CD4-positive, alpha-beta T cell treated with Interleukin-10 for 1 hour (primary cell): ENCODE results near the gene ERC1.
A peak's percentile ranks its signal among the peaks of the same experiment; 100 is the strongest.
"Not testable (repeated sequence)": the region's sequence is repeated elsewhere in the genome, so short reads cannot be mapped to it uniquely, and the experiment has no call there.

ENCODE experiments used
- DNase-seq: peaks from one replicate; pipeline ENCODE4 v3.0.0-alpha.2; 2020

ERC1 gene

DNA sequence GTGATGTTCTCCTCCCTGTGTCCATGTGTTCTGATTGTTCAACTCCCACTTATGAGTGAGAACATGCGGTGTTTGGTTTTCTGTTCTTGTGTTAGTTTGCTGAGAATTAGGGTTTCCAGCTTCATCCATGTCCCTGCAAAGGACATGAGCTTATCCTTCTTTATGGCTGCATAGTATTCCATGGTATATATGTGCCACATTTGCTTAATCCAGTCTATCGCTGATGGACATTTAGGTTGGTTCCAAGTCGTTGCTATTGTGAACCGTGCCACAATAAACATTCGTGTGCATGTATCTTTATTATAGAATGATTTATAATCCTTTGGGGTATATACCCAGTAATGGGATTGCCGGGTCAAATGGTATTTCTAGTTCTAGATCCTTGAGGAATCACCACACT, 264.1 kb downstream of the ERC1 start:
- DNase-seq = not testable (repeated sequence)

GRCh38 chr12:1255854-1256253, 264.8 kb downstream of the ERC1 start:
- not testable (repeated sequence) for DNase-seq

GRCh38 chr12:1256285-1256684, 265.3 kb downstream of the ERC1 start:
- no peak for DNase-seq

DNA sequence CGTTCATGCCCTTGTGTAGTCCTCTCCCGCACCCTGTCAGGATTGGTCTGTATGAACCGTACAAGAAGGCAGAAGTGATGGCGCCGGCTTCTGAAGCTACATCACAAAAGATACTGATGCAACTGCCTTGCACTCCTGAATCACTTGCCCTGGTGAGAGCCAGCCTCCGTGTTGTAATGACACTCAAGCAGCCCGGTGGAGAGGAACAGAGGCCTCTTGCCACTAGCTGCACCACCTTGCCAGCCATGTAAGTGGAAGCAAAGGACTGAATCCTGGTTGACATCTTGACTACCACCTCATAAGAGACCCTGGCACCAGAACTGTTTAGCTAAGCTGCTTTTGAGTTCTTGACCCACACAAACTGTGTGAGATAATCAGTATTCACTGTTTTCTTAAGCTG, 266.0 kb downstream of the ERC1 start:
- no peak for DNase-seq

- no peak for DNase-seq
Observed at GRCh38 chr12:1262011-1262410, 271.0 kb downstream of the ERC1 start.

DNA sequence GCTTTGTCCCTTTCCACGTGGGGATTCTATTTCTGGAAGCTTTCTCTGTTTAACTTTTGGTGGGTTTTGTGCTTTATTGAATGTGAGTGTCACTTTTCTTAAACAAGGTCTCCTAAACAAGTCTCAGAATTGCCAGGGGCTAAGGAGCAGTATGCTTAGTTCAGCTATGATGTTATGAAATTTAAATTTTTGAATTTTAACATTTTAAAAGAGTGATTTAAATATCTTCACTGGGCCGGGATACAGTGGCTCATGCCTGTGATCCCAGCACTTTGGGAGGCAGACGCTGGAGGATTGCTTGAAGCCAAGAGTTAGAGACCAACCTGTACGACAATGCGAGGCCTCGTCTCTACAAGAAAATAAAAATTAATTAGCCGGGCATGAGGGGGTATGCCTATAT, 276.2 kb downstream of the ERC1 start:
- DNase-seq = no peak

- DNase-seq = no peak
Observed at GRCh38 chr12:1272142-1272541, 281.1 kb downstream of the ERC1 start.

DNA sequence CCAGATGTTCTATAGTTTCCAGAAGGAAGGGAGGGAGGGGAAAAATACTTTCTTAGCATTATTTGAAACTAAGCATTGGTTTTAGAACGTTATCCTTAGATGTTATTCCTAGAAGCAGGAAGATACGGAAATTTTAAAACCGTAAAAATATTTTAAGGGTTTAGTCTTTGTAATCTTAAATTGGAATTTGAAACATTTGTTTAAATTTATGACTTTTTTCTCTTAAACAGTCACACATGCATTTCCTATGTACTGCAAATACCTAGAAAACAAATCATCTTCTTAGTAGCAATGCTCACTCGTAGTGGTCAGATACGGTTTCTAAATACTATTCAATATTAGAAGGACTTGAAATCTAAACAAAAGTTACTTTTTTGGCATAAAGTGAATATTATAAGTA, 282.0 kb downstream of the ERC1 start:
- no peak for DNase-seq

GRCh38 chr12:1277905-1278304, 286.9 kb downstream of the ERC1 start:
- peak; percentile 51 for DNase-seq

DNA sequence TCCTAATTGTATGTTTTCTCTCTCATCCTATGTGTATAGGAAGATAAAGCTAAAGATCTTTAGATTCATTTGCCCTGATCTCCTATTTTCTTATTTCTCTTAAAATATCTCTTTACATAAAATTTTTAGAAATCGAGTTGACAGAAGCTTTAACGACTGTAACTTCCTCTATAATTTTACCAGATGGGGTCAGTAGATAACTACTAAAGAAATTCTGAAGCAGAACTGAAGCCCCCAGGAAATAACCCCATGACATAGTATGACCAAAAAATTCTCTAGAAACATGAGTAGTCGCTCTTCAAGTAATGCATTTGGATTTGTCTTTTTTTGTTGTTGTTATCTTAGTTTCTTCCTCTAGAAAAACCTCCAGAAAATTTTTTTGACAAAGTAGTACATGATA, 288.0 kb downstream of the ERC1 start:
- no peak for DNase-seq

DNA sequence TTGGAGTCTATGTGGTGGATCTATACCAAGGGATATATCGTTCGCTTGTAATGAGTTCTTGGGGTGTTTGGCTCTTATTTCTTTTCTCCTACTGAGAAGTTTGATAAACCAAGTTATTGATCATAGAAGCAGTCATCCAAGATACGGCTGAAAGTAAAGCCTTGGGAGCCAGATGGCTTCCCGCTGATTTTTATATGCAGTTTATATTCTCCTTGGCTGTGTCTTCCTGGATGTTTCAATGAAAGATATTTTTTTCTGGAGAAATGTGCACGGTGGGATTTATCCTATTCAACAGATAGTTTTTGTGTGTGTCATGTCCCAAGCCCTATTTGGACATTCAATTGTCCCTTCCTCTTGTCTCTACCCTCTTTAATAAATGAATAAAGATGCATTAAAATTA, 289.0 kb downstream of the ERC1 start:
- no peak for DNase-seq

GRCh38 chr12:1281683-1282366, 290.8 kb downstream of the ERC1 start:
- DNase-seq = no peak

GRCh38 chr12:1282670-1283315, 291.8 kb downstream of the ERC1 start:
- DNase-seq = no peak

- no peak for DNase-seq
Observed at GRCh38 chr12:1283316-1283715, 292.3 kb downstream of the ERC1 start.

GRCh38 chr12:1284611-1285010, 293.6 kb downstream of the ERC1 start:
- DNase-seq = no peak

- no peak for DNase-seq
Observed at GRCh38 chr12:1287446-1287975, 296.5 kb downstream of the ERC1 start.

DNA sequence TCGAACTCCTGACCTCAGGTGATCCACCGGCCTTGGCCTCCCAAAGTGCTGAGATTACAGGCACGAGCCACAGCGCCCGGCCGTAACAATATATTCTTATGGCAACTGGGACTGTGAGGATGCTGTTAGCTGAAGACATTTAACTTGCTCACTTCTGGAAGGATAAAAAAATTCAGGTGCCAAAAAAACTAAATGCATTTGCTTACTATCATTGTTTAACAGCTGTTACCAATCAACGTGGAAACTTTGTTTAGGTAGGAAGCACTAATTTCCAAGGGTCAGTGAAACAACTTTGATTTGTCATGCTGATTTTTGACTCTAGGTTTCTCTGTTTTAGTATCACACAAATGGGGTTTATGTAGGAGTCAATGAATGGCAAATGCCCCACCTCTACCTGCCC, 297.3 kb downstream of the ERC1 start:
- no peak for DNase-seq

GRCh38 chr12:1289371-1290155, 298.5 kb downstream of the ERC1 start:
- DNase-seq = no peak

DNA sequence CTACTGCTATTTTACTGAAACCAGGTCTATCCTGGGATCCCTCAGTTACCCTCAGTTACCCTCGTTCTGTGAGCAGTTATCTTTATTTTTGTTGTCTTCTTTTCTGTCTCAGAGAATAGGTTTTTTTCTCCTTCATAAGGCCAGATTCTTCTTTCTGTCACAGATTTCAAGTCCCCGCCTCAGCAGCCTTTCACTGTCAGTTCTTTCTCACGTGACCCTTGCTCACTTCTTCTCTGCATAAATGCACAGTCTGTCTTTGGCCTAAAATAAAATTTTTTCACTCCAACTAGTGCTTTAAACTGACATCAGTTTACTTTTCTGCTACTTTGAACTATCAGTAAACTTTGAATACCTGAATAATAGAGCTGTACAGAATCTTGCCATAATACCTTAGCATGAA, 299.7 kb downstream of the ERC1 start:
- DNase-seq = no peak

GRCh38 chr12:1291601-1292332, 300.7 kb downstream of the ERC1 start:
- no peak for DNase-seq

DNA sequence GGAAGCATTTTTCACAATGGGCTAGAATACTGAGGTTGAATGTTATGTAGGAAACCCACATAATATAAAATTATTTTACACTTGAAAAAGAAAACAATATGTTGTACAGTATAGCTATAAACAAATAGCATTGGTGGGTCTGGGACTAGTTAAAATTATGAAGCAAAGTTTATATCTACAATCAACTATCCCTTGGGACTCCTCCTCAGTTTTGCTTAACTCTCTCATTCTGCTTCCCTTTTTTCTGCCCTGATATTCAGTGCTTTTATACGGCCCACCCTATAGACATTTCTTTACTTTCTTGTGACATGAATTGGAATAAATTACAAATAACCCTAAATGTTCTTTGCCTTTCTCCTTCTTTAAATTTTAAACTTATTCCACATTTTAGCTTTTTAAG, 302.9 kb downstream of the ERC1 start:
- no peak for DNase-seq

- DNase-seq = no peak
Observed at GRCh38 chr12:1297206-1297605, 306.2 kb downstream of the ERC1 start.

GRCh38 chr12:1297639-1298175, 306.7 kb downstream of the ERC1 start:
- DNase-seq = no peak
